KBM-7 (cell line): ENCODE measurements around the gene MAF.

Experiments
- DNase-seq: peaks from one replicate; pipeline ENCODE4 v3.0.0-alpha.2; 2015
- in situ Hi-C: fragments of 300-500 bp; cut with MboI; formaldehyde crosslinking; loops from 2 replicates; pipeline ENCODE4 v1.14.3; 2020; ENCODE audit warnings: low sequenced_read_pairs, low pct_unique_long_range_greater_than_20kb, mixed read lengths

The MAF gene

GRCh38 chr16:79595231-79595641 is 5.3 kb downstream of the MAF start:
- in situ Hi-C loops = no loop called here
- DNase-seq = no peak

GRCh38 chr16:79593754-79594153 is 6.8 kb downstream of the MAF start:
- in situ Hi-C loops = no loop called here
- DNase-seq = no peak

- in situ Hi-C loops = no loop called here
- peak; percentile 8 for DNase-seq
Measured at GRCh38 chr16:79593074-79593531, 7.4 kb downstream of the MAF start.

GRCh38 chr16:79592186-79592585 is 8.4 kb downstream of the MAF start:
- in situ Hi-C loops = no loop called here

GRCh38 chr16:79589601-79590102 is 10.9 kb downstream of the MAF start:
- no peak for DNase-seq
- in situ Hi-C loops = no loop called here

More at GRCh38 chr16:79592186-79592585, 8.4 kb downstream of the MAF start:
- no peak for DNase-seq

- in situ Hi-C loops = no loop called here
- no peak for DNase-seq
Measured at GRCh38 chr16:79587897-79588296, 12.6 kb downstream of the MAF start.

GRCh38 chr16:79587296-79587695 is 13.2 kb downstream of the MAF start:
- no peak for DNase-seq
- in situ Hi-C loops = no loop called here

- DNase-seq = no peak
- in situ Hi-C loops = no loop called here
Measured at GRCh38 chr16:79582789-79583188, 17.7 kb downstream of the MAF start.

GRCh38 chr16:79580453-79581191 is 19.9 kb downstream of the MAF start:
- DNase-seq = no peak
- in situ Hi-C loops = no loop called here

GRCh38 chr16:79576602-79577001 is 23.9 kb downstream of the MAF start:
- in situ Hi-C loops = no loop called here
- DNase-seq = no peak

- in situ Hi-C loops = no loop called here
- no peak for DNase-seq
Measured at GRCh38 chr16:79573884-79574283, 26.7 kb downstream of the MAF start.

- no peak for DNase-seq
- in situ Hi-C loops = no loop called here
Measured at GRCh38 chr16:79573071-79573470, 27.5 kb downstream of the MAF start.

GRCh38 chr16:79571903-79572535 is 28.5 kb downstream of the MAF start:
- in situ Hi-C loops = no loop called here

GRCh38 chr16:79571065-79571902 is 29.3 kb downstream of the MAF start:
- in situ Hi-C loops = no loop called here
- no peak for DNase-seq

More at GRCh38 chr16:79571903-79572535, 28.5 kb downstream of the MAF start:
- no peak for DNase-seq

GRCh38 chr16:79564671-79565107 is 35.8 kb downstream of the MAF start:
- no peak for DNase-seq
- in situ Hi-C loops = no loop called here

GRCh38 chr16:79563921-79564320 is 36.6 kb downstream of the MAF start:
- no peak for DNase-seq
- in situ Hi-C loops = no loop called here

GRCh38 chr16:79562166-79562823 is 38.2 kb downstream of the MAF start:
- DNase-seq = no peak
- in situ Hi-C loops = no loop called here

GRCh38 chr16:79561729-79562128 is 38.8 kb downstream of the MAF start:
- in situ Hi-C loops = no loop called here
- no peak for DNase-seq

- in situ Hi-C loops = no loop called here
- no peak for DNase-seq
Measured at GRCh38 chr16:79560923-79561322, 39.6 kb downstream of the MAF start.
